Naive thymus-derived CD8-positive, alpha-beta T cell (primary cell): ENCODE results near the gene RFTN2. TPM values are rescaled to one million over a fixed set of nuclear protein-coding genes. Genes with fewer than 3 reads are reported as not detected.

Source experiments
- ATAC-seq, 2 donors: fragments of 150-1000 bp; cut with Tn5 transposase in 1 of 2; sonication (Bioruptor Pico), chemical (Tn5 transposase) in 1 of 2; 1 replicate in 1 of 2; 2 replicates in 1 of 2; pipeline ENCODE4 v1.10.0; 2021; ENCODE audit warnings: mild to moderate bottlenecking in 2 of 2, moderate library complexity in 2 of 2
- POLR2A ChIA-PET: fragments of 350-600 bp; sonication (Branson Sonifier 250); formaldehyde crosslinking; loops from one replicate; lab custom pipeline; 2021; ENCODE audit warnings: antibody characterized with exemption; lab: Charles Lee
- DNase-seq, 10 donors: peaks; one replicate each; pipeline versions ENCODE4 v3.0.0 to v3.0.0-alpha.2; 2020 to 2022
- H3K27ac Mint-ChIP-seq, 10 donors: one replicate each; pipeline ENCODE4 v1.8.0; 2020 to 2022; ENCODE audit warnings: mild to moderate bottlenecking in 10 of 10, mixed read lengths in 10 of 10, moderate library complexity in 4 of 10, inconsistent platforms in 1 of 10
- H3K27me3 Mint-ChIP-seq, 5 donors: one replicate each; pipeline ENCODE4 v1.8.0; 2021 to 2022; ENCODE audit warnings: mixed read lengths in 5 of 5
- H3K36me3 Mint-ChIP-seq, 3 donors: one replicate each; pipeline ENCODE4 v1.8.0; 2020 to 2022; ENCODE audit warnings: mixed read lengths in 3 of 3, mild to moderate bottlenecking in 2 of 3, inconsistent platforms in 1 of 3
- H3K4me1 Mint-ChIP-seq, 4 donors: one replicate each; pipeline ENCODE4 v1.8.0; 2021 to 2022; ENCODE audit warnings: mixed read lengths in 4 of 4
- H3K4me3 Mint-ChIP-seq, 10 donors: one replicate each; pipeline ENCODE4 v1.8.0; 2020 to 2022; ENCODE audit warnings: mild to moderate bottlenecking in 10 of 10, mixed read lengths in 10 of 10, moderate library complexity in 6 of 10, inconsistent platforms in 1 of 10
- H3K9me3 Mint-ChIP-seq, 9 donors: one replicate each; pipeline ENCODE4 v1.8.0; 2020 to 2022; ENCODE audit warnings: mixed read lengths in 9 of 9, mild to moderate bottlenecking in 3 of 9, inconsistent platforms in 1 of 9, moderate library complexity in 1 of 9
- polyA plus RNA-seq, 3 donors: library from polyadenylated mRNA; unstranded; fragments of 300-500 nt; fragmentation: Illumina TruSeq; gene quantifications; one replicate each; pipeline ENCODE4 v1.2.3, GENCODE V29; 2021
- total RNA-seq, 8 experiments: library from RNA in 2 of 8; stranded (reverse) in 2 of 8; gene quantifications; one replicate each; pipeline ENCODE4 v1.2.3 and lab custom pipeline; 2021 to 2026

The RFTN2 gene
- total and polyA plus RNA-seq, 5 experiments from 2014 or later: 0.13 to 0.47 (median 0.22) TPM; not detected in 2

GRCh38 chr2:197628043-197628500 lies 47.3 kb downstream of the RFTN2 start:
- POLR2A ChIA-PET: no interaction called here
- no peak for DNase-seq
- ATAC-seq: no peak
- no peak overlapping the region for H3K27ac Mint-ChIP-seq
- H3K27me3 Mint-ChIP-seq: peaks cover 0 to 3% (median 0%) of the 10 kb centered on the region in 5 donors
- no peak overlapping the region for H3K4me3 Mint-ChIP-seq
- no peaks in the 10 kb centered on the region for H3K4me1 Mint-ChIP-seq
- peaks cover 0 to 8% (median 5%) of the 10 kb centered on the region in 3 donors for H3K36me3 Mint-ChIP-seq
- peaks cover 0 to 17% (median 7%) of the 10 kb centered on the region in 9 donors for H3K9me3 Mint-ChIP-seq

- Mint-ChIP-seq H3K27ac (no peak overlapping the region), H3K36me3 (peaks cover 0 to 1% (median 0%) of the 10 kb centered on the region in 3 donors), H3K27me3 (peaks cover 0 to 3% (median 0%) of the 10 kb centered on the region in 5 donors), H3K4me1 (no peaks in the 10 kb centered on the region), H3K9me3 (peaks cover 0 to 7% (median 2%) of the 10 kb centered on the region in 9 donors), H3K4me3 (no peak overlapping the region)
- DNase-seq: no peak
- POLR2A ChIA-PET: no interaction called here
- ATAC-seq: no peak
Observed at GRCh38 chr2:197626965-197627625, 48.3 kb downstream of the RFTN2 start.

GRCh38 chr2:197620133-197620532 lies 55.3 kb downstream of the RFTN2 start:
- DNase-seq (no peak), ATAC-seq (no peak)
- no peaks in the 10 kb centered on the region for H3K9me3 Mint-ChIP-seq
- peaks cover 0 to 2% (median 0%) of the 10 kb centered on the region in 5 donors for H3K27me3 Mint-ChIP-seq
- H3K4me3 Mint-ChIP-seq: no peak overlapping the region
- no peak overlapping the region for H3K27ac Mint-ChIP-seq
- no peaks in the 10 kb centered on the region for H3K36me3 Mint-ChIP-seq
- H3K4me1 Mint-ChIP-seq: peaks cover 0 to 2% (median under 1%) of the 10 kb centered on the region in 4 donors
- POLR2A ChIA-PET: no interaction called here

- Mint-ChIP-seq H3K4me1 (peaks cover 9 to 12% (median 10%) of the 10 kb centered on the region in 4 donors), H3K27me3 (peaks cover 0 to 4% (median 0%) of the 10 kb centered on the region in 5 donors), H3K9me3 (peaks cover 0 to 2% (median 0%) of the 10 kb centered on the region in 9 donors), H3K36me3 (no peaks in the 10 kb centered on the region), H3K27ac (peak overlapping the region in 4 of 10 donors; percentile 7 to 82 (median 67)), H3K4me3 (no peak overlapping the region)
- DNase-seq: no peak
- POLR2A ChIA-PET: no interaction called here
- peak; percentile 44 to 48 for ATAC-seq
Observed at GRCh38 chr2:197615016-197615652, 60.3 kb downstream of the RFTN2 start.

GRCh38 chr2:197614532-197614931 lies 60.9 kb downstream of the RFTN2 start:
- H3K4me3 Mint-ChIP-seq: no peak overlapping the region
- DNase-seq: no peak
- no peak for ATAC-seq
- H3K27ac Mint-ChIP-seq: peak overlapping the region in 1 of 10 donors; percentile 66
- H3K36me3 Mint-ChIP-seq: no peaks in the 10 kb centered on the region
- H3K4me1 Mint-ChIP-seq: peaks cover 9 to 12% (median 10%) of the 10 kb centered on the region in 4 donors
- H3K9me3 Mint-ChIP-seq: peaks cover 0 to 3% (median 0%) of the 10 kb centered on the region in 9 donors
- H3K27me3 Mint-ChIP-seq: peaks cover 0 to 4% (median 0%) of the 10 kb centered on the region in 5 donors
- POLR2A ChIA-PET: no interaction called here

- Mint-ChIP-seq H3K4me1 (peaks cover 9 to 12% (median 10%) of the 10 kb centered on the region in 4 donors), H3K27ac (no peak overlapping the region), H3K4me3 (no peak overlapping the region), H3K36me3 (no peaks in the 10 kb centered on the region), H3K9me3 (peaks cover 0 to 5% (median 0%) of the 10 kb centered on the region in 9 donors), H3K27me3 (peaks cover 0 to 4% (median 0%) of the 10 kb centered on the region in 5 donors)
- DNase-seq: no peak
- POLR2A ChIA-PET: no interaction called here
- ATAC-seq: no peak
Observed at GRCh38 chr2:197613509-197613987, 61.8 kb downstream of the RFTN2 start.

GRCh38 chr2:197606180-197606579 lies 69.2 kb downstream of the RFTN2 start:
- ATAC-seq: no peak
- no peak overlapping the region for H3K27ac Mint-ChIP-seq
- DNase-seq: no peak
- peaks cover 0 to 5% (median 0%) of the 10 kb centered on the region in 9 donors for H3K9me3 Mint-ChIP-seq
- H3K4me3 Mint-ChIP-seq: no peak overlapping the region
- peaks cover 0 to 8% (median 0%) of the 10 kb centered on the region in 5 donors for H3K27me3 Mint-ChIP-seq
- H3K4me1 Mint-ChIP-seq: no peaks in the 10 kb centered on the region
- POLR2A ChIA-PET: no interaction called here
- H3K36me3 Mint-ChIP-seq: peaks cover 0 to 2% (median 0%) of the 10 kb centered on the region in 3 donors

- Mint-ChIP-seq H3K4me1 (peaks cover 3 to 6% (median 5%) of the 10 kb centered on the region in 4 donors), H3K9me3 (peaks cover 0 to 2% (median 0%) of the 10 kb centered on the region in 9 donors), H3K27ac (no peak overlapping the region), H3K4me3 (no peak overlapping the region), H3K36me3 (peaks cover 0 to 2% (median 0%) of the 10 kb centered on the region in 3 donors), H3K27me3 (peaks cover 0 to 11% (median 0%) of the 10 kb centered on the region in 5 donors)
- ATAC-seq (no peak), DNase-seq (no peak)
- POLR2A ChIA-PET: interaction anchor here (0.6 kb wide), 2 partner anchors 42 to 166 kb away, joined by 3 to 4 read pairs; no protein-coding TSS in a partner anchor
Observed at GRCh38 chr2:197604117-197604860, 71.1 kb downstream of the RFTN2 start.

- no peaks in the 10 kb centered on the region for H3K9me3 Mint-ChIP-seq
- POLR2A ChIA-PET: no interaction called here
- ATAC-seq (no peak), DNase-seq (no peak)
- peaks cover 0 to 2% (median 0%) of the 10 kb centered on the region in 3 donors for H3K36me3 Mint-ChIP-seq
- no peak overlapping the region for H3K4me3 Mint-ChIP-seq
- H3K27ac Mint-ChIP-seq: no peak overlapping the region
- peaks cover 0 to 19% (median 5%) of the 10 kb centered on the region in 5 donors for H3K27me3 Mint-ChIP-seq
- H3K4me1 Mint-ChIP-seq: peaks cover 5 to 9% (median 8%) of the 10 kb centered on the region in 4 donors
Observed at GRCh38 chr2:197601726-197602125, 73.7 kb downstream of the RFTN2 start.

- POLR2A ChIA-PET: interaction anchor here (1.1 to 1.3 kb wide), 2 partner anchors 101 to 105 kb away, joined by 4 to 5 read pairs; partner anchors contain the start of genes HSPD1, HSPE1 and MARS2
- H3K9me3 Mint-ChIP-seq: no peaks in the 10 kb centered on the region
- peak overlapping the region in 1 of 10 donors; percentile 34 for H3K27ac Mint-ChIP-seq
- ATAC-seq (no peak), DNase-seq (no peak)
- peaks cover 0 to 19% (median 5%) of the 10 kb centered on the region in 5 donors for H3K27me3 Mint-ChIP-seq
- peaks cover 5 to 9% (median 8%) of the 10 kb centered on the region in 4 donors for H3K4me1 Mint-ChIP-seq
- H3K36me3 Mint-ChIP-seq: peaks cover 0 to 2% (median 0%) of the 10 kb centered on the region in 3 donors
- no peak overlapping the region for H3K4me3 Mint-ChIP-seq
Observed at GRCh38 chr2:197600306-197600705, 75.1 kb downstream of the RFTN2 start.

- Mint-ChIP-seq H3K4me1 (peaks cover 5 to 9% (median 8%) of the 10 kb centered on the region in 4 donors), H3K9me3 (no peaks in the 10 kb centered on the region), H3K27ac (peak overlapping the region in 4 of 10 donors; percentile 15 to 70 (median 51)), H3K27me3 (peaks cover 0 to 19% (median 5%) of the 10 kb centered on the region in 5 donors), H3K36me3 (peaks cover 0 to 2% (median 0%) of the 10 kb centered on the region in 3 donors), H3K4me3 (peak overlapping the region; percentile 44 to 82 (median 70))
- ATAC-seq: peak; percentile 99 to 100
- POLR2A ChIA-PET: interaction anchor here (0.6 to 1.3 kb wide), 4 partner anchors 8 to 105 kb away, joined by 4 to 5 read pairs (median 5); partner anchors contain the start of genes HSPD1, HSPE1, MARS2 and MOB4
- peak in 9 of 10 donors; percentile 10 to 78 (median 52) for DNase-seq
Observed at GRCh38 chr2:197599285-197599965, 76.0 kb downstream of the RFTN2 start.
